CD14-positive monocyte (primary cell): ENCODE measurements around the gene KIDINS220. TPM values are rescaled to one million over a fixed set of nuclear protein-coding genes. Genes with fewer than 3 reads are reported as not detected.
A peak's percentile ranks its signal among the peaks of the same experiment; 100 is the strongest.

ENCODE experiments used
- DNase-seq, 3 donors: peaks; one replicate each; pipeline ENCODE4 v3.0.0-alpha.2; 2011 to 2022
- H2AFZ ChIP-seq: 2 replicates; pipeline ENCODE4 v1.6.0; 2012; ENCODE audit warnings: mild to moderate bottlenecking, low read depth, low read length, inconsistent platforms; ENCODE audit not compliant: insufficient read depth, poor library complexity, severe bottlenecking
- H3K27ac ChIP-seq, 2 donors: 1 replicate in 1 of 2; 2 replicates in 1 of 2; pipeline ENCODE4 v1.5.1; 2012 to 2013; ENCODE audit warnings: low read length in 2 of 2, control low read depth in 1 of 2, inconsistent platforms in 1 of 2, low read depth in 1 of 2, mild to moderate bottlenecking in 1 of 2
- H3K27me3 ChIP-seq, 2 donors: one replicate each; pipeline versions ENCODE4 v1.6.0 to v1.6.1; 2011 to 2013; ENCODE audit warnings: low read length in 2 of 2; ENCODE audit not compliant: control insufficient read depth in 2 of 2, insufficient read depth in 2 of 2
- H3K36me3 ChIP-seq, 2 donors: replicated peaks in 1 of 2; 1 replicate in 1 of 2; 2 replicates in 1 of 2; pipeline versions ENCODE4 v1.5.1 to v1.6.1; 2012 to 2013; ENCODE audit warnings: low read length in 2 of 2, control low read depth in 1 of 2, inconsistent platforms in 1 of 2, mild to moderate bottlenecking in 1 of 2; ENCODE audit not compliant: insufficient read depth in 2 of 2, control insufficient read depth in 1 of 2
- H3K4me1 ChIP-seq, 2 donors: 1 replicate in 1 of 2; 2 replicates in 1 of 2; pipeline versions ENCODE4 v1.5.1 to v1.6.1; 2012 to 2013; ENCODE audit warnings: low read length in 2 of 2, control low read depth in 1 of 2, inconsistent platforms in 1 of 2, mild to moderate bottlenecking in 1 of 2, moderate library complexity in 1 of 2; ENCODE audit not compliant: insufficient read depth in 2 of 2, control insufficient read depth in 1 of 2
- H3K4me2 ChIP-seq: replicated peaks from 2 replicates; pipeline ENCODE3; 2012; ENCODE audit warnings: low read length, moderate library complexity, mild to moderate bottlenecking; ENCODE audit not compliant: poor library complexity, severe bottlenecking; ENCODE audit errors: extremely low read depth
- H3K4me3 ChIP-seq, 3 experiments: fragments of 200-600 bp in 1 of 3; sonication (generic) in 1 of 3; replicated peaks in 1 of 3; 1 replicate in 2 of 3; 2 replicates in 1 of 3; pipeline ENCODE4 v1.5.1; 2011 to 2013; ENCODE audit warnings: low read length in 3 of 3, mild to moderate bottlenecking in 3 of 3, control low read depth in 2 of 3, low read depth in 2 of 3, inconsistent platforms in 1 of 3, moderate library complexity in 1 of 3
- H3K79me2 ChIP-seq: 2 replicates; pipeline ENCODE4 v1.6.0; 2012; ENCODE audit warnings: mild to moderate bottlenecking, control low read depth, inconsistent platforms, low read length, moderate library complexity; ENCODE audit not compliant: insufficient read depth
- H3K9ac ChIP-seq: 2 replicates; pipeline ENCODE4 v1.6.0; 2017; ENCODE audit warnings: low read length, mild to moderate bottlenecking; ENCODE audit not compliant: insufficient read depth, poor library complexity, severe bottlenecking
- H3K9me3 ChIP-seq, 2 donors: replicated peaks in 1 of 2; 1 replicate in 1 of 2; 2 replicates in 1 of 2; pipeline versions ENCODE4 v1.5.1 to v1.6.1; 2012 to 2013; ENCODE audit warnings: low read length in 2 of 2, control low read depth in 1 of 2; ENCODE audit not compliant: control insufficient read depth in 1 of 2, insufficient read depth in 1 of 2
- H4K20me1 ChIP-seq: 2 replicates; pipeline ENCODE4 v1.6.0; 2012; ENCODE audit warnings: mild to moderate bottlenecking, low read length, control low read depth, moderate library complexity; ENCODE audit not compliant: insufficient read depth
- H3K27ac Mint-ChIP-seq, 7 donors: one replicate each; pipeline ENCODE4 v1.8.0; 2020; ENCODE audit warnings: mild to moderate bottlenecking in 7 of 7, mixed read lengths in 7 of 7, moderate library complexity in 6 of 7, inconsistent platforms in 2 of 7
- H3K27me3 Mint-ChIP-seq, 3 donors: one replicate each; pipeline ENCODE4 v1.8.0; 2021 to 2022; ENCODE audit warnings: low read depth in 3 of 3, mild to moderate bottlenecking in 3 of 3, mixed read lengths in 3 of 3, moderate library complexity in 3 of 3, inconsistent platforms in 1 of 3
- H3K36me3 Mint-ChIP-seq, 2 donors: one replicate each; pipeline ENCODE4 v1.8.0; 2020; ENCODE audit warnings: mixed read lengths in 2 of 2, inconsistent platforms in 1 of 2, mild to moderate bottlenecking in 1 of 2
- H3K4me1 Mint-ChIP-seq: one replicate; pipeline ENCODE4 v1.8.0; 2020; ENCODE audit warnings: mild to moderate bottlenecking, mixed read lengths
- H3K4me3 Mint-ChIP-seq, 2 donors: one replicate each; pipeline ENCODE4 v1.8.0; 2020; ENCODE audit warnings: mild to moderate bottlenecking in 2 of 2, mixed read lengths in 2 of 2, moderate library complexity in 1 of 2
- H3K9me3 Mint-ChIP-seq, 7 donors: one replicate each; pipeline ENCODE4 v1.8.0; 2020 to 2022; ENCODE audit warnings: mixed read lengths in 7 of 7, mild to moderate bottlenecking in 6 of 7, moderate library complexity in 6 of 7, inconsistent platforms in 2 of 7
- CTCF ChIP-seq: fragments of 200-600 bp; IDR thresholded peaks from one replicate; pipeline ENCODE4 v1.8.0; 2022; ENCODE audit warnings: antibody characterized with exemption, mild to moderate bottlenecking
- WGBS: methylation state at CpG from one replicate; pipeline ENCODE4 v1.1.5; 2013; ENCODE audit warnings: missing lambda C conversion rate; ENCODE audit not compliant: insufficient coverage; 5-methylcytosine and 5-hydroxymethylcytosine counted together
- intact Hi-C, 2 donors: fragments of 100-400 bp; cut with micrococcal nuclease; formaldehyde crosslinking; loops; one replicate each; pipeline versions ENCODE4 v1.15.0 to v1.15.1; 2023
- polyA plus RNA-seq, 3 donors: library from polyadenylated mRNA; depleted of rRNA in 1 of 3; unstranded in 2 of 3; stranded (reverse) in 1 of 3; fragments of 300-500 nt in 2 of 3; fragments of >200 nt in 1 of 3; fragmentation: Illumina TruSeq in 2 of 3; gene quantifications; 1 replicate in 2 of 3; 2 replicates in 1 of 3; pipeline ENCODE4 v1.2.3, GENCODE V29; 2012 to 2021

The KIDINS220 gene
- polyA plus RNA-seq, 3 donors = 12.1 to 26.7 (median 26.3) TPM

DNA sequence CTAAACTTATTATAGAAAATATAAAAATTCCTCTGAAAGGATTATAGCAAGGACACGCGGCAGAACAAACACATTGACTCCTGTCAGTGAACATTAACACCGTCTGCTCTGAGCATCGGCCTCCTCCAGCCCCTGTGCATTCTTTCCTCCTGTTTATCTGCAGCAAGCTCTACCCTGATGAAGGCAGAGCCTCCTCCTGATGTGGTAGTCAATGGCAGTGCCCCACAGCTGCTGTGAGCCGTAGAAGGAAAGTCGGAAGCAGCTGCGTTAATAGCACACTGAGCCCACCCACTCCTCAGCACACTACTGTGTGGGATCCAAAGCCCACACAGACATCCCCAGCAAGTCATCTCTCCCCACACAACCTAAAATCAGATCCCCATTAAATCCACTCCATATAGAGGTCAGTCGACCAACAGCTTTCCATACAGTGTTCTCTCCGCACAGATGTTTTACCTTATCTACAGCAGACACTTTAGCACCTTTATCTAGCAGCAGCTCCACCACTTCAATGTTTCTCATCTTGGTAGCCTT is 41.0 kb downstream of the KIDINS220 start:
- no peak overlapping the region for H3K4me3 ChIP-seq
- no peak for DNase-seq
- no peak overlapping the region for H3K9ac ChIP-seq
- peaks cover 4% of the 10 kb centered on the region for H4K20me1 ChIP-seq
- intact Hi-C loops = no loop called here
- Mint-ChIP-seq H3K9me3 (no peaks in the 10 kb centered on the region), H3K27ac (peak overlapping the region in 1 of 7 donors; percentile 0), H3K4me3 (no peak overlapping the region), H3K4me1 (peaks cover 3% of the 10 kb centered on the region), H3K27me3 (peaks cover 0 to 1% (median 0%) of the 10 kb centered on the region in 3 donors), H3K36me3 (peaks cover 80 to 91% of the 10 kb centered on the region in 2 donors)
- peaks cover 97 to 99% of the 10 kb centered on the region in 2 donors for H3K36me3 ChIP-seq
- no peaks in the 10 kb centered on the region for H3K9me3 ChIP-seq
- no peaks in the 10 kb centered on the region for H3K4me1 ChIP-seq
- H3K27ac ChIP-seq = no peak overlapping the region
- WGBS = 97% methylated on average over 7 of the region's 9 CpGs
- TF ChIP-seq CTCF = no peak
- no peaks in the 10 kb centered on the region for H3K27me3 ChIP-seq
- H3K4me2 ChIP-seq = no peak overlapping the region
- H3K79me2 ChIP-seq = no peaks in the 10 kb centered on the region
- H2AFZ ChIP-seq = no peak overlapping the region

DNA sequence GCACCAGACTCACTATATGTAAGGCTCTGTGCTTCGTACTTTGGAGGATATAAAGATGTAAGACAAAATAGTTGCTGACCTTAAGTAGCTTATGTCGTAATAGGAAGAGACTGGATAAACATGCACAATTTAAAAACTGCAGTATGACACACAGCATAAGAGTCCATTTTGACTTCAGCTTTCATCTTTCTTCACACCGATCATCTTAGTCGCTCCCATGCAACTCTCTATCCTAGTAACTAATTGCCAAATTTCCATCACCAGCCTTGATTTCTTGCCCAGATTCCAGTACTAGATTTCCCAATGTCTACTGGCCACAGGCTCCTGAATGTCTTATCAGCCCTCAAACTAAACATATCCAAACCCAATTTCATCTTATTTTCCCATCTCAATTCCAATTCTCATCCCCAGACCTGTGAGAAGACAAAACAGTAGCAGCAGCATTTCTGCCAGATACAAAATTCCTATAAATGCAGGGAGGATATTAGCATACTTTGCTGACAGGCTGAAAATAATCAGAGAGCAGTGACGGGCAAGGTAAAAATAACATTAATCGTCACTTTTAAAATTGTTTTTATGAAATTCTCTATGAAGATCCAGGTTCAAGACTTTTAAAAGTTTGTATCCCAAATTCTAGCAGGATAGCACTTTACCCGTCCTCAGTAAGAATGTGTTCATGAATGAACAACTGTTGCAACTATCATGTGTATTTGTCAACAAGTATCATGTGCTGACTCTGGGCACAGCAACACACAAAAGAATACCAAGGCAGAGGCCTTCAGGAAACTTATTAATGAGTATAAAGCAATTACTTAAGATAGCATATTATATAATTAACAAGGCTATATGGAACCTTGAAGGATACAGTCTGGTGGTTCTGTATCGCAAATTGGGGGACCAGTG is 42.2 kb downstream of the KIDINS220 start:
- no peaks in the 10 kb centered on the region for H3K9me3 Mint-ChIP-seq
- Histone ChIP-seq H3K27ac (no peak overlapping the region), H3K9me3 (no peaks in the 10 kb centered on the region), H3K4me1 (no peaks in the 10 kb centered on the region), H2AFZ (no peak overlapping the region), H3K36me3 (peaks cover 99 to 100% of the 10 kb centered on the region in 2 donors), H3K9ac (no peak overlapping the region), H3K79me2 (no peaks in the 10 kb centered on the region), H3K27me3 (no peaks in the 10 kb centered on the region), H3K4me3 (no peak overlapping the region), H4K20me1 (no peaks in the 10 kb centered on the region), H3K4me2 (no peak overlapping the region)
- H3K27me3 Mint-ChIP-seq = peaks cover 0 to 1% (median 0%) of the 10 kb centered on the region in 3 donors
- no peak for DNase-seq
- WGBS = 97% methylated on average over 4 of the region's 8 CpGs
- peak overlapping the region in 1 of 7 donors; percentile 27 for H3K27ac Mint-ChIP-seq
- TF ChIP-seq CTCF = no peak
- H3K4me1 Mint-ChIP-seq = peaks cover 3% of the 10 kb centered on the region
- H3K4me3 Mint-ChIP-seq = no peak overlapping the region
- intact Hi-C loops = no loop called here
- peaks cover 80 to 89% of the 10 kb centered on the region in 2 donors for H3K36me3 Mint-ChIP-seq
